ENCODE data around the gene OXSR1. TPM values are rescaled to one million over a fixed set of nuclear protein-coding genes. Genes with fewer than 3 reads are reported as not detected.
A peak's percentile ranks its signal among the peaks of the same experiment; 100 is the strongest.

OXSR1 gene
- total and polyA plus RNA-seq, 2 of the 13 experiments (the other 11 are each of a cell fraction or from before 2014, with no cell fraction given): 27.4 to 32.6 TPM

GRCh38 chr3:38131621-38132369, 33.5 kb upstream of the OXSR1 start (continued):
- 0 out of 2 replicates have a peak, but pooled peaks have one; percentile 54 for TF ChIP-seq BRF2 (CRISPR knock-in tag; IDR thresholded peaks at IDR 0.05)
- 0 out of 2 replicates have a peak, but pooled peaks have one; percentile 26 for TF ChIP-seq PITX1 (CRISPR knock-in tag; IDR thresholded peaks at IDR 0.05)
- 0 out of 2 replicates have a peak, but pooled peaks have one; percentile 37 for TF ChIP-seq ZBED4 (CRISPR knock-in tag; IDR thresholded peaks at IDR 0.05; ENCODE audit: borderline replicate concordance)
- TF ChIP-seq POLR2AphosphoS2 (IDR thresholded peaks at IDR 0.05; ENCODE audit: low read depth, low read length): no peak
- TF ChIP-seq RAD21 (CRISPR knock-in tag; IDR thresholded peaks at IDR 0.05): peak; percentile 59; the same call in 1 of the 2 replicates
- no peak for TF ChIP-seq HNRNPH1 (optimal IDR thresholded peaks at IDR 0.05; ENCODE audit: low read depth, low read length)
- 0 out of 2 replicates have a peak, but pooled peaks have one; percentile 44 for TF ChIP-seq TARDBP (CRISPR knock-in tag; IDR thresholded peaks at IDR 0.05)
- TF ChIP-seq ZNF224 (CRISPR knock-in tag; IDR thresholded peaks at IDR 0.05): 0 out of 2 replicates have a peak, but pooled peaks have one; percentile 55
- peak; percentile 60; the same call in 1 of the 2 replicates for TF ChIP-seq KAT7 (CRISPR knock-in tag; IDR thresholded peaks at IDR 0.05; ENCODE audit: borderline replicate concordance)
- peak; percentile 13 for TF ChIP-seq AGO2 (optimal IDR thresholded peaks at IDR 0.05; ENCODE audit: low read depth, low read length)
- 0 out of 2 replicates have a peak, but pooled peaks have one; percentile 15 for TF ChIP-seq UBTF (CRISPR knock-in tag; IDR thresholded peaks at IDR 0.05)
- 0 out of 2 replicates have a peak, but pooled peaks have one; percentile 44 for TF ChIP-seq ATF7-NPFF (CRISPR knock-in tag; IDR thresholded peaks at IDR 0.05; ENCODE audit: low read depth)
- peak; percentile 42; the same call in 1 of the 2 replicates for TF ChIP-seq SMC3 (IDR thresholded peaks at IDR 0.05; ENCODE audit: low read length)
- no peak for TF ChIP-seq SNAPC5 (CRISPR knock-in tag; IDR thresholded peaks at IDR 0.05; ENCODE audit: borderline replicate concordance)
- 0 out of 2 replicates have a peak, but pooled peaks have one; percentile 25 for TF ChIP-seq RXRB (CRISPR knock-in tag; IDR thresholded peaks at IDR 0.05; ENCODE audit: borderline replicate concordance)
- TF ChIP-seq EP300 (IDR thresholded peaks at IDR 0.05; ENCODE audit: low read depth in 2 of 2, low read length in 2 of 2): no peak
- TF ChIP-seq EP300 (CRISPR knock-in tag; IDR thresholded peaks at IDR 0.05; ENCODE audit: borderline replicate concordance): 0 out of 2 replicates have a peak, but pooled peaks have one; percentile 10
- peak; percentile 65; the same call in 1 of the 2 replicates for TF ChIP-seq ZNF891 (CRISPR knock-in tag; IDR thresholded peaks at IDR 0.05)
- peak; percentile 46; the same call in 1 of the 2 replicates for TF ChIP-seq RBFOX2 (IDR thresholded peaks at IDR 0.05; ENCODE audit: low read depth, low read length)
